Measurements from ENCODE around the gene SLC27A5. TPM values are rescaled to one million over a fixed set of nuclear protein-coding genes. Genes with fewer than 3 reads are reported as not detected.

Gene SLC27A5
- total and polyA plus RNA-seq, 9 of the 15 experiments (the other 6 are each of a cell fraction or from before 2014, with no cell fraction given), result 42.2 to 318 (median 64.7) TPM

- peak; percentile 77 for TF ChIP-seq GMEB1 (CRISPR knock-in tag; IDR thresholded peaks at IDR 0.05)
- no peak for TF ChIP-seq PHB2 (IDR thresholded peaks at IDR 0.05; ENCODE audit: low read depth)
- TF ChIP-seq EP300 (IDR thresholded peaks at IDR 0.05; ENCODE audit: low read length), result peak; percentile 7; the same call in 1 of the 2 replicates
- no peak for TF ChIP-seq ZFPM2 (CRISPR knock-in tag; IDR thresholded peaks at IDR 0.05)
- TF ChIP-seq ZNF77 (CRISPR knock-in tag; IDR thresholded peaks at IDR 0.05), result no peak
- TF ChIP-seq ZNF239 (CRISPR knock-in tag; IDR thresholded peaks at IDR 0.05), result no peak
- TF ChIP-seq PURB (CRISPR knock-in tag; IDR thresholded peaks at IDR 0.05; ENCODE audit: low read depth), result no peak
- TF ChIP-seq RFX7 (CRISPR knock-in tag; IDR thresholded peaks at IDR 0.05), result peak; percentile 18; the same call in 1 of the 2 replicates
- TF ChIP-seq HNRNPLL (IDR thresholded peaks at IDR 0.05; ENCODE audit: low read depth, low read length, poor library complexity, severe bottlenecking), result peak; percentile 62
- TF ChIP-seq HDAC8 (tag; IDR thresholded peaks at IDR 0.05), result 0 out of 2 replicates have a peak, but pooled peaks have one; percentile 29
- TF ChIP-seq PHF20 (IDR thresholded peaks at IDR 0.05; ENCODE audit: partially characterized antibody), result peak; percentile 30
- TF ChIP-seq ZMIZ1 (IDR thresholded peaks at IDR 0.05; ENCODE audit: low read depth in 2 of 2, low read length in 2 of 2), result no peak
- TF ChIP-seq PML (IDR thresholded peaks at IDR 0.05; ENCODE audit: low read length), result peak; percentile 52; the same call in 1 of the 2 replicates
- peak; percentile 94 for TF ChIP-seq E2F1 (CRISPR knock-in tag; IDR thresholded peaks at IDR 0.05)
- no peak; the same call in 1 of the 2 replicates for TF ChIP-seq ATF3 (IDR thresholded peaks at IDR 0.05)
- peak; percentile 83 for TF ChIP-seq ATF3 (CRISPR knock-in tag; conservative IDR thresholded peaks at IDR 0.05)
- TF ChIP-seq ZNF830 (CRISPR knock-in tag; IDR thresholded peaks at IDR 0.05), result peak; percentile 74; the same call in 1 of the 2 replicates
- peak; percentile 90 for TF ChIP-seq U2AF1 (optimal IDR thresholded peaks at IDR 0.05; ENCODE audit: low read depth, low read length)
These were observed 35.9 kb downstream of the SLC27A5 start, which contains the start of gene ZNF446 (continued) for GRCh38 chr19:58475714-58476497.

Data from K562 (cell line).